ENCODE measurements around the gene RYK.

- TF ChIP-seq USF1 (CRISPR knock-in tag; IDR thresholded peaks at IDR 0.05), result no peak
- no peak for TF ChIP-seq ZBTB21 (CRISPR knock-in tag; IDR thresholded peaks at IDR 0.05; ENCODE audit: borderline replicate concordance)
- TF ChIP-seq, protein P1, sequence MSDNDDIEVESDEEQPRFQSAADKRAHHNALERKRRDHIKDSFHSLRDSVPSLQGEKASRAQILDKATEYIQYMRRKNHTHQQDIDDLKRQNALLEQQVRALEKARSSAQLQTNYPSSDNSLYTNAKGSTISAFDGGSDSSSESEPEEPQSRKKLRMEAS (CRISPR knock-in tag; IDR thresholded peaks at IDR 0.05), result no peak
- TF ChIP-seq CTCF (IDR thresholded peaks at IDR 0.05), result no peak
- TF ChIP-seq FOXP4 (CRISPR knock-in tag; IDR thresholded peaks at IDR 0.05), result no peak
- no peak for TF ChIP-seq USF2 (CRISPR knock-in tag; IDR thresholded peaks at IDR 0.05)
- no peak for TF ChIP-seq NFE2L1 (CRISPR knock-in tag; IDR thresholded peaks at IDR 0.05)
- TF ChIP-seq MXD4 (CRISPR knock-in tag; IDR thresholded peaks at IDR 0.05; ENCODE audit: borderline replicate concordance), result no peak
- TF ChIP-seq FOXJ3 (CRISPR knock-in tag; IDR thresholded peaks at IDR 0.05; ENCODE audit: borderline replicate concordance), result no peak
- no peak for TF ChIP-seq PREB (CRISPR knock-in tag; IDR thresholded peaks at IDR 0.05; ENCODE audit: borderline replicate concordance)
Observed at GRCh38 chr3:134199240-134199639, 51.4 kb downstream of the RYK start.
